ENCODE data around the gene C20orf144. TPM values are rescaled to one million over a fixed set of nuclear protein-coding genes. Genes with fewer than 3 reads are reported as not detected.
A peak's percentile ranks its signal among the peaks of the same experiment; 100 is the strongest.
"Not testable (repeated sequence)": the region's sequence is repeated elsewhere in the genome, so short reads cannot be mapped to it uniquely, and the experiment has no call there.

C20orf144 gene
- total and polyA plus RNA-seq, 9 donors: 0.05 to 0.46 TPM; not detected in 7

- Histone ChIP-seq H3K27ac (no peak overlapping the region), H3K4me1 (ENCODE audit: insufficient read depth) (peaks cover 13% of the 10 kb centered on the region), H3K36me3 (no peaks in the 10 kb centered on the region), H3K9me3 (no peaks in the 10 kb centered on the region), H3K4me3 (no peak overlapping the region), H3K27me3 (no peaks in the 10 kb centered on the region)
- TF ChIP-seq CTCF (IDR thresholded peaks at IDR 0.05) (no peak), POLR2A (IDR thresholded peaks at IDR 0.05) (no peak), EP300 (IDR thresholded peaks at IDR 0.05) (no peak)
- DNase-seq: peak in 1 of 5 donors; percentile 60
- intact Hi-C loops (cut with DNase I): no loop called here
- 68 to 81% (median 81%) methylated on average over 8 of the region's 8 CpGs for WGBS, 3 donors
Measured at GRCh38 chr20:33697129-33697528, 35.0 kb downstream of the C20orf144 start.

- intact Hi-C loops (cut with DNase I); H3K27me3 ChIP-seq; DNase-seq; H3K36me3 ChIP-seq; H3K9me3 ChIP-seq; H3K4me3 ChIP-seq; H3K27ac ChIP-seq: not testable (repeated sequence)
- H3K4me1 ChIP-seq (ENCODE audit: insufficient read depth): peaks cover 18% of the 10 kb centered on the region
- 92 to 98% (median 96%) methylated on average over 11 to 21 of the region's 27 CpGs for WGBS, 3 donors
Measured at GRCh38 chr20:33698966-33699365, 36.8 kb downstream of the C20orf144 start.

- H3K4me3 ChIP-seq; intact Hi-C loops (cut with DNase I); H3K36me3 ChIP-seq; H3K4me1 ChIP-seq (ENCODE audit: insufficient read depth); H3K9me3 ChIP-seq; H3K27me3 ChIP-seq; H3K27ac ChIP-seq; DNase-seq: not testable (repeated sequence)
- 95 to 98% (median 96%) methylated on average over 43 to 45 of the region's 45 CpGs for whole genome bisulfite sequencing, 3 donors
Measured at GRCh38 chr20:33700696-33701441, 38.7 kb downstream of the C20orf144 start.

- H3K27me3 ChIP-seq: no peaks in the 10 kb centered on the region
- H3K4me3 ChIP-seq: no peak overlapping the region
- peaks cover 7% of the 10 kb centered on the region for H3K4me1 ChIP-seq (ENCODE audit: insufficient read depth)
- no peak for TF ChIP-seq CTCF (IDR thresholded peaks at IDR 0.05)
- TF ChIP-seq EP300 (IDR thresholded peaks at IDR 0.05): no peak
- TF ChIP-seq POLR2A (IDR thresholded peaks at IDR 0.05): no peak
- H3K9me3 ChIP-seq: no peaks in the 10 kb centered on the region
- WGBS, 3 donors: 88 to 91% (median 90%) methylated on average over 12 to 27 of the region's 27 CpGs
- intact Hi-C loops (cut with DNase I): no loop called here
- no peaks in the 10 kb centered on the region for H3K36me3 ChIP-seq
- no peak overlapping the region for H3K27ac ChIP-seq
- no peak for DNase-seq
Measured at GRCh38 chr20:33701629-33702450, 39.7 kb downstream of the C20orf144 start.

- H3K27ac ChIP-seq: no peak overlapping the region
- TF ChIP-seq EP300 (IDR thresholded peaks at IDR 0.05) (no peak), CTCF (IDR thresholded peaks at IDR 0.05) (no peak), POLR2A (IDR thresholded peaks at IDR 0.05) (no peak)
- WGBS, 3 donors: 18 to 37% (median 29%) methylated on average over 5 of the region's 5 CpGs
- H3K9me3 ChIP-seq: no peaks in the 10 kb centered on the region
- intact Hi-C loops (cut with DNase I): no loop called here
- peaks cover 7% of the 10 kb centered on the region for H3K4me1 ChIP-seq (ENCODE audit: insufficient read depth)
- peak in 1 of 5 donors; percentile 47 for DNase-seq
- H3K27me3 ChIP-seq: no peaks in the 10 kb centered on the region
- no peak overlapping the region for H3K4me3 ChIP-seq
- no peaks in the 10 kb centered on the region for H3K36me3 ChIP-seq
Measured at GRCh38 chr20:33702861-33703260, 40.7 kb downstream of the C20orf144 start.
